Calu3 (cell line): ENCODE results near the gene TLR8. TPM values are rescaled to one million over a fixed set of nuclear protein-coding genes. Genes with fewer than 3 reads are reported as not detected.
"Not testable (repeated sequence)": the region's sequence is repeated elsewhere in the genome, so short reads cannot be mapped to it uniquely, and the experiment has no call there.

Experiments
- BruUV-seq: library from RNA; stranded (reverse); fragments of 400-500 nt; replicated peaks from 2 replicates; lab custom pipeline; 2021; lab: Mats Ljungman, UMichigan
- CTCF ChIA-PET: fragments of 300-600 bp; sonication (Branson Sonifier 250); formaldehyde crosslinking; loops from one replicate; lab custom pipeline; 2022; ENCODE audit warnings: antibody characterized with exemption; lab: Charles Lee
- DNase-seq: peaks from one replicate; pipeline ENCODE4 v3.0.0; 2022
- H3K27ac Mint-ChIP-seq: one replicate; pipeline ENCODE4 v1.8.0; 2022; ENCODE audit warnings: mixed read lengths; ENCODE audit not compliant: unreplicated experiment
- H3K27me3 Mint-ChIP-seq: one replicate; pipeline ENCODE4 v1.8.0; 2022; ENCODE audit warnings: mixed read lengths; ENCODE audit not compliant: unreplicated experiment
- H3K36me3 Mint-ChIP-seq: one replicate; pipeline ENCODE4 v1.8.0; 2022; ENCODE audit warnings: mild to moderate bottlenecking, moderate library complexity, mixed read lengths; ENCODE audit not compliant: insufficient read depth, unreplicated experiment
- H3K4me1 Mint-ChIP-seq: one replicate; pipeline ENCODE4 v1.8.0; 2022; ENCODE audit warnings: mild to moderate bottlenecking, low read depth, mixed read lengths; ENCODE audit not compliant: unreplicated experiment
- H3K4me3 Mint-ChIP-seq: one replicate; pipeline ENCODE4 v1.8.0; 2022; ENCODE audit warnings: mild to moderate bottlenecking, low read depth, moderate library complexity, mixed read lengths; ENCODE audit not compliant: unreplicated experiment
- H3K9me3 Mint-ChIP-seq: one replicate; pipeline ENCODE4 v1.8.0; 2022; ENCODE audit warnings: low read depth, mixed read lengths; ENCODE audit not compliant: unreplicated experiment
- intact Hi-C: fragments of 100-400 bp; cut with micrococcal nuclease; formaldehyde crosslinking; loops from one replicate; pipeline ENCODE4 v1.10.0; 2022; ENCODE audit not compliant: unreplicated experiment
- total RNA-seq: library from RNA; stranded (reverse); gene quantifications from 2 replicates; pipeline ENCODE4 v1.2.3, GENCODE V29; 2022
- TF ChIP-seq, protein P1 (sequence below): fragments of 200-600 bp; IDR thresholded peaks from one replicate; pipeline ENCODE4 v1.8.0; 2022; ENCODE audit warnings: antibody characterized with exemption; ENCODE audit not compliant: unreplicated experiment

TLR8 gene
- total RNA-seq, 1 experiment from 2014 or later: not detected

DNA sequence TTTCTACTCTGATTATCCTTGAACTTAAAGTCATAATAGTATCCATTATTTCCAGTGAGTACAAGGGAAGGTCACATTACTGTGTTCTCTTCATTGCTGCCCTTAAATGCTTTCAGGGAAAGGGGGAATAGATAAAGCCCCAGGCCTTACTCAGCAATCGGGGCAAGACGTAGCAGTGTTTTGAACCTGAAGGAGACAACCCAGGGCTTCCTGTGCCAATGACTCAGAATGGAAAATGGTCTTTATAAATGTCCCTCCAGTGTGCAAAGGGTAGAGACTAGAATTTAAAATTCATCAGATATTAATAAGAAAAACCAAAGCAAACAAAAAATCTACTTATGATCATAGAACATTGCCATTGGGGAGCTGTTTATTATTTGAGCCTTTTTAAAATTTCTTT lies 23.7 kb downstream of the TLR8 start:
- Mint-ChIP-seq H3K36me3 (no peaks in the 10 kb centered on the region), H3K4me3 (no peak overlapping the region), H3K27ac (no peak overlapping the region), H3K4me1 (no peaks in the 10 kb centered on the region), H3K27me3 (no peaks in the 10 kb centered on the region), H3K9me3 (peaks cover 2% of the 10 kb centered on the region)
- intact Hi-C loops: no loop called here
- TF ChIP-seq, protein P1, sequence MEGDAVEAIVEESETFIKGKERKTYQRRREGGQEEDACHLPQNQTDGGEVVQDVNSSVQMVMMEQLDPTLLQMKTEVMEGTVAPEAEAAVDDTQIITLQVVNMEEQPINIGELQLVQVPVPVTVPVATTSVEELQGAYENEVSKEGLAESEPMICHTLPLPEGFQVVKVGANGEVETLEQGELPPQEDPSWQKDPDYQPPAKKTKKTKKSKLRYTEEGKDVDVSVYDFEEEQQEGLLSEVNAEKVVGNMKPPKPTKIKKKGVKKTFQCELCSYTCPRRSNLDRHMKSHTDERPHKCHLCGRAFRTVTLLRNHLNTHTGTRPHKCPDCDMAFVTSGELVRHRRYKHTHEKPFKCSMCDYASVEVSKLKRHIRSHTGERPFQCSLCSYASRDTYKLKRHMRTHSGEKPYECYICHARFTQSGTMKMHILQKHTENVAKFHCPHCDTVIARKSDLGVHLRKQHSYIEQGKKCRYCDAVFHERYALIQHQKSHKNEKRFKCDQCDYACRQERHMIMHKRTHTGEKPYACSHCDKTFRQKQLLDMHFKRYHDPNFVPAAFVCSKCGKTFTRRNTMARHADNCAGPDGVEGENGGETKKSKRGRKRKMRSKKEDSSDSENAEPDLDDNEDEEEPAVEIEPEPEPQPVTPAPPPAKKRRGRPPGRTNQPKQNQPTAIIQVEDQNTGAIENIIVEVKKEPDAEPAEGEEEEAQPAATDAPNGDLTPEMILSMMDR: no peak
- no TSS peak for BruUV-seq
- CTCF ChIA-PET: interaction anchor here (0.7 kb wide), 1 partner anchor 714 kb away, joined by 3 read pairs; no protein-coding TSS in a partner anchor
- no peak for DNase-seq

DNA sequence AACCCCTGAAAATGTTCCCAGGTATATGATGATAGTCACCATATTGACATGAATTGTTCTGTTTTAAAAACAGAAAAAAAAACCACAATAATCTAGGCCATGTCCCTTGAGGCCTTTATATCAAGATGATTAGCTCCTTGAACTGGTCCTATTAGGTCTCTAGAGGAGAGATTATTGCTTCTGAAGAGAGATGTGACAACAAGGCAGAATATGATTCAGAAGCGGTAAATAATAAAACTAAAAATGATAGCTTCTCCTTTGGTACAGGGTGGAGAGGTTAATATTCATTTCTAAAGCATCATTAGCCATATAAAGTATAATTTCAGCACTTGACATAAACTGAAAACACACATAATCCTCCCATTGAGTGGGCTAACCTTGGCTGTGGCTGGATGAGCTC lies 25.8 kb downstream of the TLR8 start:
- H3K36me3 Mint-ChIP-seq: no peaks in the 10 kb centered on the region
- no peak overlapping the region for H3K4me3 Mint-ChIP-seq
- H3K9me3 Mint-ChIP-seq: peaks cover 2% of the 10 kb centered on the region
- no peaks in the 10 kb centered on the region for H3K27me3 Mint-ChIP-seq
- H3K27ac Mint-ChIP-seq: no peak overlapping the region
- no peak for DNase-seq
- intact Hi-C loops: no loop called here
- TF ChIP-seq, protein P1: no peak
- no peaks in the 10 kb centered on the region for H3K4me1 Mint-ChIP-seq
- no TSS peak for BruUV-seq
- CTCF ChIA-PET: no interaction called here

DNA sequence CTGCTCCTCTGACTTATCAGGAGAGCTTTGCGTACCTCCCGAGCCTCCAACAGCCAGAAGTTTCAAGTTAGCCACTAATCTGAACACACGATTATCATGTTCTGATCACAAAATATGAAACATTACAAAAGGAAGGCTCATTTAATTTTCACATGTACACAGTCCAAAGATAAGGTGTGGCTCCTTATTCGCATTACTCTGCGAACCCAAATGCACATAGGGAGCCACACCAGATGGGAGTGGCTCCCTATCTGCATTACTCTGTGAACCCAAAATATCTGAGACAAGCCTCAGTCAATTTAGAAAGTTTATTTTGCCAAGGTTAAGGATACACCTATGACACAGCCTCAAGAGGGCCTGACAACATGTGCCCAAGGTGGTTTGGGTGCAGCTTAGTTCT lies 28.4 kb downstream of the TLR8 start:
- H3K9me3 Mint-ChIP-seq: peaks cover 2% of the 10 kb centered on the region
- TF ChIP-seq, protein P1: no peak
- BruUV-seq: no TSS peak
- H3K4me3 Mint-ChIP-seq: no peak overlapping the region
- CTCF ChIA-PET: no interaction called here
- no peak overlapping the region for H3K27ac Mint-ChIP-seq
- no peaks in the 10 kb centered on the region for H3K36me3 Mint-ChIP-seq
- intact Hi-C loops: no loop called here
- no peaks in the 10 kb centered on the region for H3K27me3 Mint-ChIP-seq
- no peaks in the 10 kb centered on the region for H3K4me1 Mint-ChIP-seq
- no peak for DNase-seq

DNA sequence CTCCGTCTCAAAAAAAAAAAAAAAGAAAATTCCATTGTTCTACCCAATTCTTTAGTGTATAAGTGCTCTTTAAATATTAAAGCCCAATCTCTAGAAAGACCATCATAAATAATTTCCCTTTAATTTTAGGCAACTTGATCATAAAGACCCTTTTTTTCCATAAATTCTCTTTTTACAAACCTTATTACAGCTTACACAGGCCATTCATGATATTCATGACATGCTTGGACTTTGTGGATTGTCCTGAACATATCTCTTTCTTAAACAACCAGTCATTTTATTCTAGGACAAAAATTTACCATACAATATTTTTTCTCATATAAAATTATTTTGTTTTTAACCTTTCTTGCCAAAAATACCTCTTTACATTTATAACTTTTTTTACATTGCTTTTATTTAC lies 30.5 kb downstream of the TLR8 start:
- TF ChIP-seq, protein P1: no peak
- CTCF ChIA-PET: no interaction called here
- H3K4me1 Mint-ChIP-seq: no peaks in the 10 kb centered on the region
- BruUV-seq: no TSS peak
- no peak overlapping the region for H3K27ac Mint-ChIP-seq
- no peaks in the 10 kb centered on the region for H3K27me3 Mint-ChIP-seq
- H3K36me3 Mint-ChIP-seq: no peaks in the 10 kb centered on the region
- DNase-seq: no peak
- intact Hi-C loops: no loop called here
- H3K4me3 Mint-ChIP-seq: no peak overlapping the region
- no peaks in the 10 kb centered on the region for H3K9me3 Mint-ChIP-seq

DNA sequence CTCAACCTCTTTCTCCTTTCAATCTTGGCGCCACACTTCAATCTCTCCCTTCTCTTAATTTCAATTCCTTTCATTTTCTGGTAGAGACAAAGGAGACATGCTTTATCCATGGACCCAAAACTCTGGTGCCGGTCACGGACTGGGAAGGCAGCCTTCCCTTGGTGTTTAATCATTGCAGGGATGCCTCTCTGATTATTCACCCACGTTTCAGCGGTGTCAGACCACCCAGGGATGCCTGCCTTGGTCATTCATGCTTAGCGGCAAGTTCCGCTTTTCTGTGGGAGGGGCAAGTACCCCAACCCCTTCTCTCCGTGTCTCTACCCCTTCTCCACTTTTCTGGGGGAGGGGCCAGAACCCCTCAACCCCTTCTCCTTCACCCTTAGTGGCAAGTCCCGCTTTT lies 34.1 kb downstream of the TLR8 start:
- H3K4me3 Mint-ChIP-seq, H3K36me3 Mint-ChIP-seq, CTCF ChIA-PET, BruUV-seq, H3K9me3 Mint-ChIP-seq, H3K27me3 Mint-ChIP-seq, DNase-seq, H3K27ac Mint-ChIP-seq: not testable (repeated sequence)
- intact Hi-C loops: loop anchor here (10.0 kb wide), 1 partner anchor 704 kb away; no protein-coding TSS in a partner anchor
- H3K4me1 Mint-ChIP-seq: peaks cover 19% of the 10 kb centered on the region

DNA sequence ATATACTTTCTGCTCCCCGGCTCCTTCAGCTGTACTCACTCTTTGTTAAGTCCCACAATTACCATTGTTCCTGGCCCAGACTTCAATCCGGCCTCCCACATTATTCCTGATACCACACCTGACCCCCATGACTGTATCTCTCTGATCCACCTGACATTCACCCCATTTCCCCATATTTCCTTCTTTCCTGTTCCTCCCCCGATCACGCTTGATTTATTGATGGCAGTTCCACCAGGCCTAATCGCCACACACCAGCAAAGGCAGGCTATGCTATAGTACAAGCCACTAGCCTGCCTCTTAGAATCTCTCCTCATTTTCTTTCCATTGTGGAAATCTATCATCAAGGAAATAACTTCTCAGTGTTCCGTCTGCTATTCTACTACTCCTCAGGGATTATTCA lies 37.2 kb downstream of the TLR8 start:
- BruUV-seq, H3K27me3 Mint-ChIP-seq, DNase-seq, H3K27ac Mint-ChIP-seq, H3K4me3 Mint-ChIP-seq, CTCF ChIA-PET, H3K9me3 Mint-ChIP-seq: not testable (repeated sequence)
- H3K4me1 Mint-ChIP-seq: peaks cover 36% of the 10 kb centered on the region
- H3K36me3 Mint-ChIP-seq: peaks cover 18% of the 10 kb centered on the region
- intact Hi-C loops: loop anchor here (10.0 kb wide), 1 partner anchor 701 kb away; no protein-coding TSS in a partner anchor

DNA sequence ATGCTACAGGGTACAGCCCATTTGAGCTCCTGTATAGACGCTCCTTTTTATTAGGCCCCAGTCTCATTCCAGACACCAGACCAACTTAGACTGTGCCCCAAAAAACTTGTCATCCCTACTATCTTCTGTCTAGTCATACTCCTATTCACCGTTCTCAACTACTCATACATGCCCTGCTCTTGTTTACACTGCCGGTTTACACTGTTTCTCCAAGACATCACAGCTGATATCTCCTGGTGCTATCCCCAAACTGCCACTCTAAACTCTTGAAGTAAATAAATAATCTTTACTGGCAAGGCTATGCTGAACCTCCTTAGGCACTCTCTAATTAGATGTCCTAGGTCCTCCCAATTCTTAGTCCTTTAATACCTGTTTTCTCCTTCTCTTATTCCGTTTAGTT lies 38.0 kb downstream of the TLR8 start:
- H3K27me3 Mint-ChIP-seq, CTCF ChIA-PET, DNase-seq, H3K4me3 Mint-ChIP-seq, H3K9me3 Mint-ChIP-seq, BruUV-seq, H3K27ac Mint-ChIP-seq: not testable (repeated sequence)
- intact Hi-C loops: loop anchor here (10.0 kb wide), 1 partner anchor 700 kb away; no protein-coding TSS in a partner anchor
- Mint-ChIP-seq H3K4me1 (peaks cover 44% of the 10 kb centered on the region), H3K36me3 (peaks cover 18% of the 10 kb centered on the region)
